Mammary epithelial cell (primary cell): ENCODE measurements around the gene FBXO10.

Experiments
- EZH2 ChIP-seq: IDR thresholded peaks from 2 replicates; pipeline ENCODE4 v1.6.1; 2012; ENCODE audit warnings: low read length, inconsistent platforms, borderline replicate concordance
- TF ChIP-seq, protein P1 (sequence below), 2 donors: IDR thresholded peaks in 1 of 2; conservative IDR thresholded peaks in 1 of 2; 2 replicates each; pipeline ENCODE4 v1.5.1; 2011 to 2012; ENCODE audit warnings: inconsistent platforms in 2 of 2, low read length in 2 of 2, mild to moderate bottlenecking in 2 of 2, control low read depth in 1 of 2, low read depth in 1 of 2; ENCODE audit not compliant: insufficient read depth in 1 of 2; ENCODE audit errors: extremely low read depth in 1 of 2

DNA sequence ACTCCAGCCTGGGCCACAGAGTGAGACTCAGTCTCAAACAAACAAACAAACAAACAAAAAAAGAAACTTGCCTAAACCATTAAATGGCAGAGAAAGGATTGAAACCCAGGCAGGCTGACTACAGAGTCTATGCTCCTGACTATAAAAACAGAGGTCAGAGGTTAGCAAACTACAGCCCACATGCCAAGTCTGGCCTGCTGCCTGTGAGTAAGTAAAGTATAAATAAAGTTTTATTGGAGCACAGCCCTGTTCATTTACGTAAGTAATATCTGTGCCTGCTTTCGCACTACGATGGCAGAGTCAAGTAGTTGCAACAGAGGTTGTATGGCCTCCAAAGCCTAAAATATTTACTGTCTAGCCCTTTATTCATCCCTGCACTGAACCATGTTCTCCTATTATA is 78.9 kb downstream of the FBXO10 start:
- TF ChIP-seq, protein P1, sequence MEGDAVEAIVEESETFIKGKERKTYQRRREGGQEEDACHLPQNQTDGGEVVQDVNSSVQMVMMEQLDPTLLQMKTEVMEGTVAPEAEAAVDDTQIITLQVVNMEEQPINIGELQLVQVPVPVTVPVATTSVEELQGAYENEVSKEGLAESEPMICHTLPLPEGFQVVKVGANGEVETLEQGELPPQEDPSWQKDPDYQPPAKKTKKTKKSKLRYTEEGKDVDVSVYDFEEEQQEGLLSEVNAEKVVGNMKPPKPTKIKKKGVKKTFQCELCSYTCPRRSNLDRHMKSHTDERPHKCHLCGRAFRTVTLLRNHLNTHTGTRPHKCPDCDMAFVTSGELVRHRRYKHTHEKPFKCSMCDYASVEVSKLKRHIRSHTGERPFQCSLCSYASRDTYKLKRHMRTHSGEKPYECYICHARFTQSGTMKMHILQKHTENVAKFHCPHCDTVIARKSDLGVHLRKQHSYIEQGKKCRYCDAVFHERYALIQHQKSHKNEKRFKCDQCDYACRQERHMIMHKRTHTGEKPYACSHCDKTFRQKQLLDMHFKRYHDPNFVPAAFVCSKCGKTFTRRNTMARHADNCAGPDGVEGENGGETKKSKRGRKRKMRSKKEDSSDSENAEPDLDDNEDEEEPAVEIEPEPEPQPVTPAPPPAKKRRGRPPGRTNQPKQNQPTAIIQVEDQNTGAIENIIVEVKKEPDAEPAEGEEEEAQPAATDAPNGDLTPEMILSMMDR (conservative IDR thresholded peaks at IDR 0.05 in 1 of 2, IDR thresholded peaks at IDR 0.05 in 1 of 2; ENCODE audit: extremely low read depth in 1 of 2, insufficient read depth in 1 of 2, low read depth in 1 of 2, low read length in 2 of 2), result no peak
- no peak for TF ChIP-seq EZH2
